H1 (cell line): ENCODE data around the gene PTPN21. TPM values are rescaled to one million over a fixed set of nuclear protein-coding genes. Genes with fewer than 3 reads are reported as not detected.

ENCODE experiments used
- CTCF ChIA-PET: fragments of 300-600 bp; sonication (Branson Sonifier 250); formaldehyde crosslinking; loops from one replicate; lab custom pipeline; 2021; ENCODE audit not compliant: partially characterized antibody; lab: Charles Lee
- POLR2A ChIA-PET: fragments of 300-600 bp; sonication (Branson Sonifier 250); formaldehyde crosslinking; loops from one replicate; lab custom pipeline; 2021; ENCODE audit warnings: inconsistent platforms; ENCODE audit not compliant: partially characterized antibody; lab: Charles Lee
- DNase-seq, 2 experiments: peaks; one replicate each; pipeline versions ENCODE4 v3.0.0 to v3.0.0-alpha.2; 2010 to 2022; ENCODE audit warnings: low spot score in 2 of 2, low read depth in 1 of 2, mixed read lengths in 1 of 2
- FAIRE-seq: peaks from 2 replicates; lab custom pipeline; 2011; peaks lifted over from hg19 to GRCh38; lab: Jason Lieb, UNC
- H2AFZ ChIP-seq: 2 replicates; pipeline ENCODE4 v1.8.1; 2012; ENCODE audit warnings: low read length, inconsistent platforms
- H2AK5ac ChIP-seq: 2 replicates; pipeline ENCODE4 v1.6.1; 2013; ENCODE audit warnings: low read depth, low read length
- H2BK120ac ChIP-seq: replicated peaks from 2 replicates; pipeline ENCODE3; 2013; ENCODE audit warnings: low read depth, low read length, inconsistent platforms
- H2BK12ac ChIP-seq: 2 replicates; pipeline ENCODE4 v1.6.1; 2013; ENCODE audit warnings: low read depth, low read length
- H2BK15ac ChIP-seq: 2 replicates; pipeline ENCODE4 v1.6.1; 2013; ENCODE audit warnings: low read length
- H2BK20ac ChIP-seq: 2 replicates; pipeline ENCODE4 v1.6.1; 2013; ENCODE audit warnings: low read length
- H2BK5ac ChIP-seq: 2 replicates; pipeline ENCODE4 v1.6.1; 2013; ENCODE audit warnings: low read depth, low read length
- H3K14ac ChIP-seq: 2 replicates; pipeline ENCODE4 v1.6.1; 2013; ENCODE audit warnings: inconsistent platforms; ENCODE audit not compliant: insufficient read length
- H3K18ac ChIP-seq: 2 replicates; pipeline ENCODE4 v1.6.1; 2013; ENCODE audit warnings: low read length; ENCODE audit errors: extremely low read depth
- H3K23ac ChIP-seq: 2 replicates; pipeline ENCODE4 v1.6.1; 2013; ENCODE audit warnings: inconsistent platforms; ENCODE audit not compliant: insufficient read length
- H3K23me2 ChIP-seq: 2 replicates; pipeline ENCODE4 v1.6.1; 2013; ENCODE audit warnings: low read depth, low read length
- H3K27ac ChIP-seq: 2 replicates; pipeline ENCODE4 v1.6.1; 2011; ENCODE audit warnings: low read depth, low read length, inconsistent platforms
- H3K27me3 ChIP-seq, 4 experiments: replicated peaks in 1 of 4; 1 replicate in 1 of 4; 2 replicates in 3 of 4; pipeline versions ENCODE4 v1.6.1 to v1.8.1; 2011 to 2013; ENCODE audit warnings: low read length in 3 of 4, mild to moderate bottlenecking in 3 of 4, inconsistent platforms in 2 of 4, mixed read lengths in 2 of 4, moderate library complexity in 1 of 4; ENCODE audit not compliant: control insufficient read depth in 3 of 4, insufficient read depth in 3 of 4; ENCODE audit errors: extremely low read depth in 1 of 4
- H3K36me3 ChIP-seq, 4 experiments: 2 replicates each; pipeline versions ENCODE4 v1.6.1 to v1.8.1; 2011 to 2013; ENCODE audit warnings: mild to moderate bottlenecking in 4 of 4, low read length in 3 of 4, moderate library complexity in 2 of 4, control low read depth in 1 of 4, inconsistent platforms in 1 of 4; ENCODE audit not compliant: insufficient read depth in 4 of 4, control insufficient read depth in 2 of 4
- H3K4ac ChIP-seq: replicated peaks from 2 replicates; pipeline ENCODE3; 2013; ENCODE audit warnings: low read length, low read depth, mixed read lengths, inconsistent platforms; ENCODE audit not compliant: insufficient read length
- H3K4me1 ChIP-seq, 4 experiments: replicated peaks in 1 of 4; 1 replicate in 1 of 4; 2 replicates in 3 of 4; pipeline versions ENCODE4 v1.6.1 to v1.8.1; 2011 to 2013; ENCODE audit warnings: low read length in 3 of 4, inconsistent platforms in 2 of 4, mixed read lengths in 1 of 4; ENCODE audit not compliant: insufficient read depth in 4 of 4, control insufficient read depth in 3 of 4
- H3K4me2 ChIP-seq, 2 experiments: 2 replicates each; pipeline versions ENCODE4 v1.6.1 to v1.8.1; 2011 to 2013; ENCODE audit warnings: low read depth in 2 of 2, low read length in 2 of 2, control low read depth in 1 of 2, inconsistent platforms in 1 of 2, mild to moderate bottlenecking in 1 of 2; ENCODE audit not compliant: insufficient read depth in 1 of 2
- H3K4me3 ChIP-seq, 4 experiments: fragments of 200-600, 300-600 bp in 1 of 4; sonication (generic), shearing (Covaris generic), sonication (Bioruptor Twin) in 1 of 4; 2 replicates each; pipeline versions ENCODE4 v1.5.1 to v1.8.1; 2011 to 2016; ENCODE audit warnings: low read length in 4 of 4, low read depth in 3 of 4, control low read depth in 2 of 4, inconsistent platforms in 2 of 4, mild to moderate bottlenecking in 2 of 4, mixed read lengths in 1 of 4, moderate library complexity in 1 of 4; ENCODE audit not compliant: insufficient read depth in 2 of 4; ENCODE audit errors: extremely low read depth in 1 of 4
- H3K56ac ChIP-seq: replicated peaks from 2 replicates; pipeline ENCODE3; 2013; ENCODE audit warnings: low read depth, mild to moderate bottlenecking, mixed read lengths, low read length, inconsistent platforms; ENCODE audit not compliant: insufficient read length
- H3K79me1 ChIP-seq: 2 replicates; pipeline ENCODE4 v1.6.1; 2013; ENCODE audit warnings: low read depth, low read length, control low read depth
- H3K79me2 ChIP-seq, 2 experiments: 2 replicates each; pipeline versions ENCODE4 v1.6.1 to v1.8.1; 2012 to 2013; ENCODE audit warnings: low read length in 2 of 2, mild to moderate bottlenecking in 2 of 2, inconsistent platforms in 1 of 2; ENCODE audit not compliant: insufficient read depth in 2 of 2, control insufficient read depth in 1 of 2
- H3K9ac ChIP-seq, 4 experiments: replicated peaks in 1 of 4; 1 replicate in 1 of 4; 2 replicates in 3 of 4; pipeline versions ENCODE4 v1.6.1 to v1.8.1; 2011 to 2013; ENCODE audit warnings: low read depth in 3 of 4, low read length in 3 of 4, control low read depth in 2 of 4, mild to moderate bottlenecking in 2 of 4, moderate library complexity in 2 of 4, inconsistent platforms in 1 of 4; ENCODE audit errors: extremely low read depth in 1 of 4
- H3K9me3 ChIP-seq, 2 experiments: 2 replicates each; pipeline versions ENCODE4 v1.6.1 to v1.8.1; 2012 to 2013; ENCODE audit warnings: mild to moderate bottlenecking in 2 of 2, moderate library complexity in 2 of 2, control low read depth in 1 of 2, inconsistent platforms in 1 of 2, low read depth in 1 of 2, low read length in 1 of 2, mixed read lengths in 1 of 2; ENCODE audit not compliant: insufficient read depth in 2 of 2
- H4K20me1 ChIP-seq, 2 experiments: replicated peaks in 1 of 2; 2 replicates each; pipeline versions ENCODE3 to v1.8.1; 2011 to 2013; ENCODE audit warnings: inconsistent platforms in 2 of 2, low read length in 2 of 2, mild to moderate bottlenecking in 1 of 2; ENCODE audit not compliant: insufficient read depth in 2 of 2, control insufficient read depth in 1 of 2
- H4K5ac ChIP-seq: 2 replicates; pipeline ENCODE4 v1.6.1; 2013; ENCODE audit warnings: low read length, low read depth, mixed read lengths, inconsistent platforms; ENCODE audit not compliant: insufficient read length
- H4K8ac ChIP-seq: 2 replicates; pipeline ENCODE4 v1.8.0; 2013; ENCODE audit warnings: mild to moderate bottlenecking, moderate library complexity, low read length, inconsistent platforms; ENCODE audit not compliant: insufficient read depth; ENCODE audit errors: extremely low read depth
- H4K91ac ChIP-seq: replicated peaks from 2 replicates; pipeline ENCODE3; 2013; ENCODE audit warnings: low read length, mixed read lengths, inconsistent platforms; ENCODE audit not compliant: insufficient read length
- CBX5 ChIP-seq: fragments of 300-800, 300-1000 bp; sonication (generic); IDR thresholded peaks from 2 replicates; pipeline ENCODE4 v1.7.1; 2016; ENCODE audit warnings: antibody characterized with exemption, low read length, low read depth
- CTBP2 ChIP-seq: IDR thresholded peaks from 2 replicates; pipeline ENCODE4 v1.7.0; 2011; ENCODE audit warnings: borderline replicate concordance, mild to moderate bottlenecking, moderate library complexity, mixed read lengths, low read length; ENCODE audit not compliant: insufficient read depth, insufficient read length
- FOSL1 ChIP-seq: IDR thresholded peaks from 2 replicates; pipeline ENCODE4 v1.6.1; 2011; ENCODE audit warnings: mild to moderate bottlenecking, low read depth, low read length, moderate library complexity; ENCODE audit not compliant: insufficient read depth
- RAD21 ChIP-seq, 2 experiments: IDR thresholded peaks in 1 of 2; conservative IDR thresholded peaks in 1 of 2; 2 replicates each; pipeline ENCODE4 v1.6.1; 2011; ENCODE audit warnings: low read depth in 2 of 2, low read length in 2 of 2, improper control_type of control experiment in 1 of 2, inconsistent platforms in 1 of 2, mild to moderate bottlenecking in 1 of 2, moderate library complexity in 1 of 2
- USF2 ChIP-seq: IDR thresholded peaks from 2 replicates; pipeline ENCODE4 v1.6.1; 2011; ENCODE audit warnings: low read length, improper control_type of control experiment
- YY1 ChIP-seq: IDR thresholded peaks from 2 replicates; pipeline ENCODE4 v1.6.1; 2011; ENCODE audit warnings: low read depth, mild to moderate bottlenecking, low read length
- WGBS, 2 experiments: shearing (Covaris generic) in 1 of 2; methylation state at CpG; one replicate each; pipeline versions ENCODE4 v1.1.6 to v1.1.7; 2013 to 2015; ENCODE audit warnings: low lambda C conversion rate in 2 of 2, mixed read lengths in 2 of 2, inconsistent platforms in 1 of 2, low coverage in 1 of 2, missing lambda C conversion rate in 1 of 2; ENCODE audit not compliant: insufficient replicate concordance in 2 of 2, insufficient coverage in 1 of 2, insufficient read length in 1 of 2; ENCODE audit errors: extremely low coverage in 1 of 2, missing lambda C conversion rate in 1 of 2; 5-methylcytosine and 5-hydroxymethylcytosine counted together
- long read RNA-seq, 2 experiments: library from RNA in 1 of 2; library from capped mRNA in 1 of 2; stranded (forward); transcript quantifications; one replicate each; pipeline ENCODE4 v2.0.0, GENCODE V29; 2021; ENCODE audit warnings: inconsistent platforms in 1 of 2
- polyA minus RNA-seq, 3 experiments: library from RNA; depleted of rRNA, polyadenylated mRNA; stranded (reverse); fragments of >200 nt; gene quantifications; 1 replicate in 2 of 3; 2 replicates in 1 of 3; pipeline ENCODE4 v1.2.3, GENCODE V29; 2011
- polyA plus RNA-seq, 7 experiments: library from polyadenylated mRNA; depleted of rRNA in 3 of 7; stranded (reverse) in 5 of 7; unstranded in 2 of 7; fragments of >200 nt in 5 of 7; fragments of 200-250 nt in 2 of 7; gene quantifications; 1 replicate in 5 of 7; 2 replicates in 1 of 7; 4 replicates in 1 of 7; pipeline versions ENCODE4 v1.2.1 to v1.2.3, GENCODE V29; 2011 to 2013; ENCODE audit warnings: missing spikeins in 2 of 7, mixed read lengths in 2 of 7
- total RNA-seq: library from RNA; stranded (reverse); fragmentation: NEBNext Ultra II Directional; extraction: Animal tissue kit (Norgen Biotek cat#: 25700); gene quantifications from 2 replicates; pipeline ENCODE4 v1.2.1, GENCODE V29; 2021

PTPN21 gene
- total RNA-seq (16.1 and 18.0 TPM in 2 replicates), polyA plus RNA-seq (2011; rRNA removed) (6.5 and 8.2 TPM in 2 replicates), polyA minus RNA-seq (2011; rRNA and poly(A)+ RNA removed) (8.5 and 8.9 TPM in 2 replicates)
- 5.0 TPM for polyA plus RNA-seq (2011; cell fraction: cytosol; rRNA removed)
- 13.3 TPM for polyA plus RNA-seq (2011; cell fraction: nucleus; rRNA removed)
- polyA plus RNA-seq (2012, experiment 1 of 2): 6.5 to 9.1 TPM (median 8.5 TPM) in 4 replicates
- 2.3 TPM for polyA plus RNA-seq (2012, experiment 2 of 2)
- polyA plus RNA-seq (2013, experiment 1 of 2): 6.6 TPM
- polyA plus RNA-seq (2013, experiment 2 of 2): 5.9 TPM
- 7.5 TPM for polyA minus RNA-seq (2011; cell fraction: cytosol; rRNA and poly(A)+ RNA removed)
- polyA minus RNA-seq (2011; cell fraction: nucleus; rRNA and poly(A)+ RNA removed): 11.6 TPM
- long read RNA-seq, experiment 1, full-length matches to known transcripts: 1 of 13 reads
- long read RNA-seq, experiment 1, partial matches to known transcripts: 3 of 13 reads
- long read RNA-seq, experiment 1, other reads (novel, unspliced or antisense): 9 of 13 reads
- long read RNA-seq, experiment 2, partial matches to known transcripts: 2 of 2 reads
- long read RNA-seq, experiment 2, other reads (novel, unspliced or antisense): 0 of 2 reads

- no peak within 1 kb of the TSS for H2BK5ac ChIP-seq
- no peaks in the 10 kb centered on the region for H3K9me3 ChIP-seq
- H2BK120ac ChIP-seq: no peak within 1 kb of the TSS
- no peaks in the 10 kb centered on the region for H3K79me1 ChIP-seq
- ChIA-PET POLR2A (interaction anchor here (0.9 to 1.3 kb wide), 3 partner anchors 9 to 27 kb away, joined by 3 to 4 read pairs (median 4); no protein-coding TSS in a partner anchor), CTCF (interaction anchor here (0.7 to 1.2 kb wide), 2 partner anchors 9 to 540 kb away, joined by 3 to 5 read pairs; no protein-coding TSS in a partner anchor)
- peak within 1 kb of the TSS; percentile 93 for H4K8ac ChIP-seq
- 4% methylated on average over 22 of the region's 103 CpGs; no CpG with 5 or more reads in 1 of the 2 experiments for WGBS, 2 experiments
- no peak within 1 kb of the TSS for H3K56ac ChIP-seq
- no peaks in the 10 kb centered on the region for H3K36me3 ChIP-seq
- H4K5ac ChIP-seq: peak within 1 kb of the TSS; percentile 29
- peak within 1 kb of the TSS; percentile 85 to 86 for H3K4me2 ChIP-seq
- peak within 1 kb of the TSS; percentile 90 to 93 (median 92) for H3K4me3 ChIP-seq
- DNase-seq (peak in 1 of 2 experiments; percentile 83), FAIRE-seq (no peak)
- H3K18ac ChIP-seq: peak within 1 kb of the TSS; percentile 28; the same call in 1 of the 2 replicates
- H3K4ac ChIP-seq: no peak within 1 kb of the TSS
- peak within 1 kb of the TSS; percentile 46; the same call in 1 of the 2 replicates for H2AK5ac ChIP-seq
- H4K91ac ChIP-seq: no peak within 1 kb of the TSS
- H2AFZ ChIP-seq: peak within 1 kb of the TSS; percentile 19
- H3K14ac ChIP-seq: no peak within 1 kb of the TSS
- H4K20me1 ChIP-seq: no peaks in the 10 kb centered on the region
- peak within 1 kb of the TSS; percentile 75; the same call in 1 of the 2 replicates for H3K27ac ChIP-seq
- no peak within 1 kb of the TSS for H2BK20ac ChIP-seq
- H3K23me2 ChIP-seq: peaks cover 6% of the 10 kb centered on the region; the same call in 1 of the 2 replicates
- H3K23ac ChIP-seq: no peak within 1 kb of the TSS
- peaks cover 0 to 14% of the 10 kb centered on the region in 2 experiments; a peak in 3 of 4 replicates for H3K79me2 ChIP-seq
- peak within 1 kb of the TSS; percentile 40; the same call in 1 of the 2 replicates for H2BK12ac ChIP-seq
- peak within 1 kb of the TSS; percentile 72 to 93 (median 86) for H3K9ac ChIP-seq
- H2BK15ac ChIP-seq: no peak within 1 kb of the TSS
- peaks cover 0 to 10% (median 3%) of the 10 kb centered on the region in 4 experiments; a peak in 3 of 7 replicates for H3K4me1 ChIP-seq
- no peaks in the 10 kb centered on the region for H3K27me3 ChIP-seq
- no peak for TF ChIP-seq RAD21 (IDR thresholded peaks at IDR 0.05 in 1 of 2, conservative IDR thresholded peaks at IDR 0.05 in 1 of 2; ENCODE audit: low read depth in 2 of 2, low read length in 2 of 2)
- no peak for TF ChIP-seq FOSL1
- 0 out of 2 replicates have a peak, but pooled peaks have one; percentile 24 for TF ChIP-seq YY1
- TF ChIP-seq CBX5: no peak
- no peak for TF ChIP-seq CTBP2
- TF ChIP-seq USF2: no peak
These were observed at the start of gene PTPN21 for GRCh38 chr14:88554457-88555286. Gene PTPN21, minus strand, starts transcription at chr14:88555007. Its CDS starts 4,590 bp downstream, at chr14:88550417.
